Muscle of arm (tissue), 12 donors: ENCODE data around the gene UAP1. TPM values are rescaled to one million over a fixed set of nuclear protein-coding genes. Genes with fewer than 3 reads are reported as not detected.

ENCODE experiments used
- DNase-seq: peaks from one replicate; pipeline ENCODE4 v3.0.0-alpha.2; 2013
- polyA plus RNA-seq, 12 donors: library from polyadenylated mRNA; unstranded; fragments of 120-200 nt; gene quantifications; one replicate each; pipeline ENCODE4 v1.2.1, GENCODE V29; 2013; ENCODE audit not compliant: insufficient read length in 12 of 12

The UAP1 gene
- polyA plus RNA-seq, 12 donors = 24.7 to 42.6 (median 32.4) TPM; not detected in 1

- DNase-seq = no peak
Measured at GRCh38 chr1:162605225-162605927, 43.9 kb downstream of the UAP1 start.

DNA sequence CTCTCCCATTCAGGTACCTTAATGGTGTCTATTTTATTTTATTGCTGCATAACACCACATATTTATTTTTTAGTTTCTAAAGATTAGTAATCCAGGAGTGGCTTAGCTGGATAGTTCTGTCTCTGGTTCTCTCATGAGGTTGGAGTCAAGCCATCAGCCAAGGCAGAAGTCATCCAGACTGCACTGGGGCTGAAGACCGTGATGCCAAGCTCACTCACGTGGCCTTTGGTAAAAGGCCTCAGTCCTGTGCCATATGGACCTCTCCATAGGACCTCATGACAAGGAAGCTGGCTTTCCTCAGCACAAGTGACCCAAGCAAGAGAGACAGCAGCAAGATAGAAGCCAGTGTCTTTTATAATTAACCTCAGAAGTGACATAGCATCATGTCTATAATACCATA is 47.8 kb downstream of the UAP1 start:
- DNase-seq = no peak

- DNase-seq = no peak
Measured at GRCh38 chr1:162612606-162613400, 51.3 kb downstream of the UAP1 start.

- DNase-seq = no peak
Measured at GRCh38 chr1:162616848-162617247, 55.3 kb downstream of the UAP1 start.

- no peak for DNase-seq
Measured at GRCh38 chr1:162617513-162617912, 56.0 kb downstream of the UAP1 start.

- DNase-seq = no peak
Measured at GRCh38 chr1:162619076-162619475, 57.6 kb downstream of the UAP1 start.

DNA sequence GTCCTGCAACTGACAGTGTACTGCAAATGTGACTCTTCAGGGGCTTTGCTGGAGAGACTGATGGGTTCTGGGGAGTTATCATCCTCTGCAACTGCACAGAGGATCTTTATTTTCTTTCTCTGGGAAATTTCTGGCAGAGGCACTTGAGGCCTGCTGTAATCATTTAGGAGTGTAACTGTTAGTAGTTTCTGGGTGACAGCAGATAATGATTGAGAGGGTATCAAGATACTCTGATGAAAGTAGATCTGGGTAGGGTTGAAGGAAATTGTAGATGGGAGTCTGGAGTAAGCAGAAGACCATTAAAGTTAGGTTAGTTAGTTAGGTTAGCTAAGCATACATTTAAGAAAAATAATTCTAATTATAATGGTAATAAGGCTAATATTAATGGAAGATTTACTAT is 59.7 kb downstream of the UAP1 start:
- no peak for DNase-seq

GRCh38 chr1:162625679-162626078 is 64.2 kb downstream of the UAP1 start:
- peak; percentile 55 for DNase-seq

GRCh38 chr1:162626094-162626493 is 64.6 kb downstream of the UAP1 start:
- peak; percentile 90 for DNase-seq

- peak; percentile 51 for DNase-seq
Measured at GRCh38 chr1:162626761-162627160, 65.2 kb downstream of the UAP1 start.

DNA sequence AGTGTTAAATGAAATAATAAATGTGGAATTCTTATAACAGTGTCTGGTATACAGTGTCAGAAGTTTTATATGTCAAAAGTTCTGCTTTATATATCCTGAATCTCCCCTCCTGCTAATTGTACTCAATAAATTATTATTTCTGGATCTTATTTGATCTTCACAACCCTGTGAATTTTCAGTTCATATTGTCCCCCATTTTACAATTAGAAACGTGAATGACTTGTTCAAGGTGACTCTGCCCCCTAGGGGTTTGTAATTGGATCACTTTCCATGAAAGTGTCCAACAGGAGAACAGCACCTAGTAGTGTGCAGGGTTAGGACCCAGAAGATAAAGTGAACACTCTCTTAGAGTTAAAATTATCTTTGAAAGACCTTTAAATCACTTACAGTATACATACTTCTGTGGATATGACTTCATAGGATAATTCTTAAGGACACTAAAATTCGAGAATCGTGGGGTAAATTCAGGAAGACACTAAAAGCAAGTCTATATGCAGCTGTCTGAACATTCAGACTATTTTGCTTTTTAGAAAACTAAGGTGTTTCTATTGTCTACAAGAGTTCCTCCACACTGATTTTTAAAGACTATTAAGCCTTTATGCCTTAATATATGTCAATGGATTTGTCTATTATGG is 66.3 kb downstream of the UAP1 start:
- no peak for DNase-seq

GRCh38 chr1:162629077-162629627 is 67.6 kb downstream of the UAP1 start:
- no peak for DNase-seq

GRCh38 chr1:162629651-162630050 is 68.1 kb downstream of the UAP1 start:
- no peak for DNase-seq

DNA sequence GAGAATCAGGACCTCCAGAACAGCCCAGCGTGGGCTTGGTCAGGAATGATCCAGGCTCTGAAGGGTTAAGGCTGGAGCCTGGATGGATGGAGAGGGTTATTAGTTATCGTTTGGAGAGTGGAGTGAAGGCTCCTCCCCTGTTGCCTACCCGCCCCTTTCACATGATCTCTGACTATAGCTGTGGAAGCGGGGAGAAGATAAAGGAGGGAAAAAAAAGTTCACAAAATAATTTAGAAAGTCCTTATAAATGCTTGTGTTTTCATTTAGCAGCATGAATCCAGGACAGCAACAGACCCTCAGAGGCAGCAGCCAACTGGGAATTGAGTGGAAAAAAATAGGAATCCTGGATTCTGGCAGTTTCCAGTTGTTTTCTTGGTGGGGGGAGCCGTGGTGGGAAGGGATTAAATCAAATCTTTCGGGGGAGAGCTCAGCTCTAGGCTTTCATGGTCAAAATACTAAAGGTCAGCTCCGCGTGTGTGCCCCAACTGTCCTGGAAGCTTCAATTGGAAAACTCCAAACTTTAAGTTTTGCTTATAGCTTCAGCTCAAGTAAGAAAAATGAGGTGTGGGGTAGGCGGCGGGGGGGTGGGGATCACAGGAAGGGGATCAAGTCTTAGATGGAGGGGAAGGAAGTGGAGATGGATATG is 70.1 kb downstream of the UAP1 start:
- peak; percentile 77 for DNase-seq

DNA sequence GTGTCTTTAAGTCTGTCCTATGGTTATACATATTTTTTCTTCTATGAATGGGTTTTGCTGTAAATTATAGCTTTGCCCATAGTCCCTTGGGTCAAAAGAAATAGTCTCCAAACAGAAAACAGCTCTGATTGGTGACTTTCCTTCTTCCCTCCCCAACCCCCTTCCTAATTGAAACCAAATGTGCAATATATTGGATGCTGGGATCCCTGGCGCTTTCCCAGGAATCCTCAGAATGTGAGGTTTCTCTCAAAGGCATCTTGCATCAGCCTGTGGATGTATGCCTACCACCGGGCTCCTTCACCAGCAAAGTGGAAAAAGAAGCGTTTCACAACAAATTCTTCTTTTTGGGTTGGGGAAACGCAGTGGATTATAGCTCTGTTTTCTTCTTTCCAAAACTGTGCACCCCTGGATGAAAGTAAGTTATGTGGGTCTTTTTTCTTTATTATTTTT is 70.7 kb downstream of the UAP1 start, which contains the start of gene DDR2:
DDR2 (plus strand) TSS at position 248 of the 450 bp plus-strand sequence. CDS start 86,600 bp downstream, outside the sequence.
- DNase-seq = peak; percentile 93

GRCh38 chr1:162632698-162633080 is 71.2 kb downstream of the UAP1 start:
- DNase-seq = peak; percentile 55

GRCh38 chr1:162633081-162633762 is 71.7 kb downstream of the UAP1 start:
- DNase-seq = peak; percentile 42

DNA sequence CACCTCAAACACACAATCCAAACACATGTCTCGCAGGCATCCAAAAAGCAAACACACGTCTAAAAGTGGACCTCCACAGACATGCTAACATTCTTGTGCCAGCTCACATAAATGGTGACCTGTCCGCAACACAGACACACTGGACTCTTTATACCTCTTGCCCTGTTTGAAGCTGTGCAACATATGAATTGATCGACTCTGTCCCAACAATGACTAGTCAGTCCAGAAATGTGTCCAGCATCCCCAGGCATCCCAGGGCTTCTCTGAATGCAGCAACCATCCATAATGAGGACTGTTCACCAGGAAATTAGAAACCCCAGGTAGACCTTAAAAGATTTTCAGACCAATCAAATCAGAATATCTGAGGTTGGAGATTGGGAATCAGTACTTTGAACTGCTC is 73.9 kb downstream of the UAP1 start:
- DNase-seq = no peak

DNA sequence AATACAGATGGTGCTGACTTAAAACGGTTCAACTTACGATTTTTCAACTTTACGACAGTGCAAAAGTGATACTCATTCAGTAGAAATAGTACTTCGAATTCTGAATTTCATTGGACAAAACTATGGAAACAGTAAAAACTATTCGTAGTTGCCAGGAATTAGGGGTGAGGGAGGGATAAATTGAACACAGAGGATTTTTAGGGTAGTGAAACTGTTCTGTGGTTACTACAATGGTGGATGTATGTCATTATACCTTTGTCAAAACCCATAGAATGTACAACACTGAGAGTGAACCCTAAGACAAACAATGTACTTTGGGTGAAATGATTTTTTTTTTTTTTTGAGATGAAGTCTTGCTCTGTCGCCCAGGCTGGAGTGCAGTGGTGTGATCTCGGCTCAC is 78.2 kb downstream of the UAP1 start:
- no peak for DNase-seq

- DNase-seq = no peak
Measured at GRCh38 chr1:162641114-162641513, 79.6 kb downstream of the UAP1 start.

DNA sequence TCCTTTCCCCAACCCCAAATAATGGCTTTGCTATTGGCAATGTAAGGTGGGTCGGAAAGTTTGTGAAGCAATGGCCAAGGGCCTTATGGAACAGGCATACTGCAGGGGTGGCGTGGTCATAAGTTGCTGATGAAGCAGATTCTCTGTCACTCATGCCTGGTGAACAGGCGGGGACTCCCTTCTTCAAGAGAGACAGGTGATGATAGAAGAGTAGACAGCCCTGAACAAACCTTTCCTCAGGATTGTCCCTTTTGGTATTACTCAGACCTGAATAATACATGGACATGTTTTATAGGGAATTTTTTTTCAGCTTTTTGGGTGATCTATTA is 83.4 kb downstream of the UAP1 start:
- no peak for DNase-seq
